K562 (cell line): Measurements from ENCODE around the gene KCNE1. TPM values are rescaled to one million over a fixed set of nuclear protein-coding genes. Genes with fewer than 3 reads are reported as not detected.

Experiments used
- ATAC-seq: fragments of 200-7000 bp; cut with Tn5 transposase; 3 replicates; pipeline ENCODE4 v1.9.1; 2020; ENCODE audit warnings: moderate library complexity
- Bru-seq: library from RNA; stranded (reverse); fragments of 400-500 nt; gene quantifications from one replicate; lab custom pipeline; 2021; lab: Mats Ljungman, UMichigan
- BruChase-seq, 2 experiments: library from RNA; stranded (reverse); fragments of 400-500 nt; gene quantifications; one replicate each; lab custom pipeline; 2021; lab: Mats Ljungman, UMichigan
- BruUV-seq: library from RNA; stranded (reverse); fragments of 400-500 nt; replicated peaks from 2 replicates; lab custom pipeline; 2021; lab: Mats Ljungman, UMichigan
- CTCF ChIA-PET: fragments of 300-600 bp; formaldehyde crosslinking; extraction: SDS; loops from one replicate; lab custom pipeline; 2021; ENCODE audit warnings: low intra/inter-chr PET ratio; lab: Yijun Ruan, JAX
- POLR2A ChIA-PET: fragments of 300-600, 350-650 bp; sonication (Branson Sonifier 250); formaldehyde crosslinking; extraction: SDS; loops from one replicate; lab custom pipeline; 2021; ENCODE audit warnings: antibody characterized with exemption, inconsistent platforms; lab: Yijun Ruan, JAX
- DNase-seq, 4 experiments: peaks; one replicate each; pipeline versions ENCODE4 v3.0.0 to v3.0.0-alpha.2; 2011 to 2018; ENCODE audit warnings: low spot score in 3 of 4, mixed read lengths in 3 of 4; ENCODE audit errors: extremely low read depth in 1 of 4
- FAIRE-seq: peaks from 2 replicates; lab custom pipeline; 2011; peaks lifted over from hg19 to GRCh38; lab: Jason Lieb, UNC
- H2AFZ ChIP-seq: 2 replicates; pipeline ENCODE4 v1.6.0; 2011; ENCODE audit warnings: low read depth, low read length, control low read depth, inconsistent platforms
- H3K27ac ChIP-seq: fragments of 200-600 bp; 3 replicates; pipeline ENCODE4 v1.8.0; 2011; ENCODE audit warnings: low read depth, mild to moderate bottlenecking, control low read depth, inconsistent platforms, low read length, moderate library complexity, mixed read lengths; ENCODE audit errors: extremely low read depth
- H3K27me3 ChIP-seq, 2 experiments: fragments of 300-600 bp in 1 of 2; 2 replicates in 1 of 2; 3 replicates in 1 of 2; pipeline versions ENCODE4 v1.6.0 to v1.8.0; 2011; ENCODE audit warnings: inconsistent platforms in 2 of 2, low read length in 2 of 2, mild to moderate bottlenecking in 1 of 2, mixed read lengths in 1 of 2, moderate library complexity in 1 of 2; ENCODE audit not compliant: control insufficient read depth in 2 of 2, insufficient read depth in 2 of 2
- H3K36me3 ChIP-seq: fragments of 300-600 bp; 3 replicates; pipeline ENCODE4 v1.8.0; 2011; ENCODE audit warnings: mild to moderate bottlenecking, low read length, inconsistent platforms; ENCODE audit not compliant: control insufficient read depth, insufficient read depth
- H3K4me1 ChIP-seq, 2 experiments: fragments of 200-600 bp in 1 of 2; replicated peaks in 1 of 2; 2 replicates in 1 of 2; 3 replicates in 1 of 2; pipeline versions ENCODE4 v1.5.1 to v1.8.0; 2011; ENCODE audit warnings: inconsistent platforms in 2 of 2, low read length in 2 of 2, mild to moderate bottlenecking in 1 of 2, mixed read lengths in 1 of 2, moderate library complexity in 1 of 2; ENCODE audit not compliant: control insufficient read depth in 2 of 2, insufficient read depth in 2 of 2
- H3K4me2 ChIP-seq: 2 replicates; pipeline ENCODE4 v1.6.1; 2011; ENCODE audit warnings: low read length, control low read depth, inconsistent platforms, mixed read lengths; ENCODE audit not compliant: insufficient read depth
- H3K4me3 ChIP-seq: fragments of 200-600 bp; sonication (generic), shearing (Covaris generic); 2 replicates; pipeline ENCODE4 v1.5.1; 2016; ENCODE audit warnings: control low read depth, inconsistent platforms
- H3K79me2 ChIP-seq: fragments of 200-600 bp; 3 replicates; pipeline ENCODE4 v1.8.0; 2011; ENCODE audit warnings: low read length, inconsistent platforms; ENCODE audit not compliant: control insufficient read depth, insufficient read depth
- H3K9ac ChIP-seq, 2 experiments: 2 replicates each; pipeline versions ENCODE4 v1.6.0 to v1.6.1; 2011; ENCODE audit warnings: low read depth in 2 of 2, low read length in 2 of 2, control low read depth in 1 of 2, inconsistent platforms in 1 of 2, mild to moderate bottlenecking in 1 of 2, mixed read lengths in 1 of 2; ENCODE audit not compliant: insufficient read depth in 1 of 2
- H3K9me1 ChIP-seq: one replicate; pipeline ENCODE4 v1.6.0; 2011; ENCODE audit warnings: inconsistent platforms, mild to moderate bottlenecking, low read length, moderate library complexity; ENCODE audit not compliant: control insufficient read depth, insufficient read depth
- H3K9me3 ChIP-seq: replicated peaks from 2 replicates; pipeline ENCODE4 v1.5.1; 2011; ENCODE audit warnings: low read depth, low read length, inconsistent platforms; ENCODE audit not compliant: control insufficient read depth, insufficient read depth
- H4K20me1 ChIP-seq: replicated peaks from 2 replicates; pipeline ENCODE4 v1.6.1; 2011; ENCODE audit warnings: low read length, inconsistent platforms, mixed read lengths; ENCODE audit not compliant: control insufficient read depth, insufficient read depth
- ESRRA ChIP-seq: fragments of 450-650 bp; IDR thresholded peaks from 2 replicates; pipeline ENCODE4 v1.6.1; 2014; ENCODE audit warnings: low read depth, mild to moderate bottlenecking, moderate library complexity, borderline replicate concordance
- HCFC1 ChIP-seq: IDR thresholded peaks from 2 replicates; pipeline ENCODE4 v1.6.1; 2012; ENCODE audit warnings: low read depth, low read length, improper control_type of control experiment
- WGBS: fragments of 100-300 bp; shearing (Covaris generic); methylation state at CpG from one replicate; pipeline ENCODE4 v1.1.6; 2016; ENCODE audit warnings: low coverage, mixed read lengths; ENCODE audit not compliant: insufficient coverage; ENCODE audit errors: missing lambda C conversion rate; 5-methylcytosine and 5-hydroxymethylcytosine counted together
- in situ Hi-C: fragments of 300-500 bp; cut with MboI; formaldehyde crosslinking; loops from 4 replicates; pipeline ENCODE4 v1.15.0; 2018; ENCODE audit warnings: inconsistent platforms, mixed read lengths
- intact Hi-C: fragments of 100-400 bp; cut with micrococcal nuclease; formaldehyde crosslinking; loops from 2 replicates; pipeline ENCODE4 v1.14.2; 2022
- long read RNA-seq, 3 experiments: library from polyadenylated mRNA in 2 of 3; library from RNA in 1 of 3; unstranded in 2 of 3; stranded (forward) in 1 of 3; transcript quantifications; one replicate each; pipeline ENCODE4 v2.0.0, GENCODE V29; 2019 to 2022
- polyA minus RNA-seq, 3 experiments: library from RNA; depleted of rRNA, polyadenylated mRNA; stranded (reverse); fragments of >200 nt; gene quantifications; 2 replicates each; pipeline ENCODE4 v1.2.3, GENCODE V29; 2011
- polyA plus RNA-seq, 8 experiments: library from polyadenylated mRNA; depleted of rRNA in 4 of 8; stranded (reverse) in 5 of 8; unstranded in 3 of 8; fragments of >200 nt; fragmentation: Nextera tagmentation in 2 of 8; fragmentation: Illumina TruSeq in 1 of 8; extraction: Ambion mirVana in 2 of 8; extraction: Trizol in 1 of 8; gene quantifications; 2 replicates each; pipeline versions ENCODE4 v1.2.1 to v1.2.3, GENCODE V29; 2011 to 2014; ENCODE audit warnings: inconsistent platforms in 1 of 8, missing spikeins in 1 of 8
- total RNA-seq, 7 experiments: library from RNA; depleted of rRNA in 6 of 7; stranded (reverse); fragments of >200 nt in 6 of 7; fragmentation: Illumina TruSeq in 2 of 7; extraction: Trizol in 2 of 7; gene quantifications; 2 replicates each; pipeline versions ENCODE4 v1.2.1 to v1.2.3, GENCODE V29; 2011 to 2021; ENCODE audit warnings: low replicate concordance in 1 of 7

KCNE1 gene
- total RNA-seq (2011; cell fraction: chromatin; rRNA removed; ENCODE audit: low replicate concordance) = 0.79 and 1.0 TPM in 2 replicates
- 0.33 and 0.39 TPM in 2 replicates for total RNA-seq (2011; cell fraction: nucleolus; rRNA removed)
- total RNA-seq (2011; cell fraction: nucleoplasm; rRNA removed) = 0.37 and 1.1 TPM in 2 replicates
- 0.12 TPM in 1 of 2 replicates, not detected in the other for total RNA-seq (2014; rRNA removed)
- total RNA-seq (2014; rRNA removed; fragmentation: Illumina TruSeq; extraction: Trizol) = 0.16 and 0.22 TPM in 2 replicates
- total RNA-seq (2015; rRNA removed; fragmentation: Illumina TruSeq; extraction: Trizol) = 0.07 and 0.11 TPM in 2 replicates
- 0.16 and 0.34 TPM in 2 replicates for total RNA-seq (2021)
- polyA plus RNA-seq (2011; rRNA removed) = 0.09 and 0.22 TPM in 2 replicates
- polyA plus RNA-seq (2011; cell fraction: cytosol; rRNA removed) = 0.09 TPM in 1 of 2 replicates, not detected in the other
- polyA plus RNA-seq (2011; cell fraction: nucleus; rRNA removed) = 0.13 and 0.36 TPM in 2 replicates
- polyA plus RNA-seq (2012) = 0.07 and 0.10 TPM in 2 replicates
- polyA plus RNA-seq (2014; fragmentation: Illumina TruSeq; extraction: Trizol) = 0.07 and 0.08 TPM in 2 replicates
- not detected for polyA plus RNA-seq (2014; fragmentation: Nextera tagmentation; extraction: Ambion mirVana)
- 0.05 TPM in 1 of 2 replicates, not detected in the other for polyA plus RNA-seq (2014; rRNA removed)
- 0.09 TPM in 1 of 2 replicates, not detected in the other for polyA minus RNA-seq (2011; rRNA and poly(A)+ RNA removed)
- not detected in 2 replicates for polyA minus RNA-seq (2011; cell fraction: cytosol; rRNA and poly(A)+ RNA removed)
- 0.13 and 0.56 TPM in 2 replicates for polyA minus RNA-seq (2011; cell fraction: nucleus; rRNA and poly(A)+ RNA removed)
- Bru-seq, nascent RNA = percentile 30 among the genes with signal in this experiment
- percentile 22 among the genes with signal in this experiment for BruChase-seq, experiment 1, labeled RNA remaining after a 2-hour chase
- BruChase-seq, experiment 2, labeled RNA remaining after a 6-hour chase = percentile 25 among the genes with signal in this experiment
- long read RNA-seq, experiment 1 = 0 reads
- long read RNA-seq, experiment 2 = 0 reads
- long read RNA-seq, experiment 3 = 0 reads

DNA sequence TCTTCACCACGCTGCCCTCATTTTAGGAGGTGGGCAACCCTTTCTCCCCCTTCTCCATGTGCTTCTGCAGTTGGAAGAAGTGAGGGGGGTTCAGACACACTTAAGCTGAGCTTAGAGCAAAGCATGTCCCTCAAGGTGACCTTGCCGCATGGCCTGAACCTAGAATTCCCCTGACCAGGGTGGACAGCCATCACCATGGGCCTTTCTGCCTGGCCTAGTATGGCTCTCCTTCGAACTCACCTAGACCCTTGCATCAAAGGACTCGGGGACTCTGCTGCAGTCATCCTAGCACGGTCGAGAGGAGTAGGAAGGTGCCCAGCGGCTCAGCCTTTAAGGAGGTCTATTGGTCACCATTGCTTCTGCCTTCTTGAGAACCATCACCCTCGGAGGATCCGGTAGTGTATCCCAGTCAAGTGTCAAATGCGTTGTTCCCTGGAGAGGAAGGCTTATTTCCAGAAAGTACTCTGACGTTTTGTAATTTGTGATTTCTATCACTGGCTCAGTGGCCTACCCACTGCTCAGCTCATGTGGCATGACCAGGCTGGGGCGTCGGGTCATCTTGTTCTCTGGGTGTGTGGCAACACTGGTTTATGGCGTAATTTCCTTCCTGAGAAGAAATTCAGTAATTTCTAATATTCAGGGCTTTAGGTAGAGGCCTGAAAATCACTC lies at the start of gene KCNE1:
TSS of gene KCNE1 (minus strand) at position 424 of the 669 bp plus-strand sequence. CDS start 62,576 bp downstream, outside the sequence.
- Histone ChIP-seq H3K9me1 (no peaks in the 10 kb centered on the region), H3K36me3 (no peaks in the 10 kb centered on the region), H4K20me1 (no peaks in the 10 kb centered on the region), H3K9me3 (no peaks in the 10 kb centered on the region), H3K9ac (no peak within 1 kb of the TSS), H3K4me2 (no peak within 1 kb of the TSS), H3K4me1 (0 out of 5 replicates have a peak, but pooled peaks cover 0 to 3% of the 10 kb centered on the region in 2 experiments), H3K4me3 (no peak within 1 kb of the TSS), H3K27me3 (peaks cover 2 to 7% of the 10 kb centered on the region in 2 experiments; a peak in 4 of 5 replicates), H3K27ac (no peak within 1 kb of the TSS), H3K79me2 (no peaks in the 10 kb centered on the region), H2AFZ (no peak within 1 kb of the TSS)
- in situ Hi-C loops (no loop called here), intact Hi-C loops (no loop called here)
- no TSS peak for BruUV-seq
- TF ChIP-seq ESRRA (0 out of 2 replicates have a peak, but pooled peaks have one; percentile 17), HCFC1 (no peak)
- ChIA-PET POLR2A (no interaction called here), CTCF (interaction anchor here (2.7 kb wide), 1 partner anchor 91 kb away, joined by 18 read pairs; no protein-coding TSS in a partner anchor)
- ATAC-seq (no peak), FAIRE-seq (no peak), DNase-seq (no peak)
- 28% methylated on average over 14 of the region's 14 CpGs for WGBS
